Measurements from ENCODE around the gene RXRG.

Gene RXRG

GRCh38 chr1:165381745-165382505 lies 63.0 kb downstream of the RXRG start:
- H3K27ac ChIP-seq (ENCODE audit: low read length) = no peak overlapping the region
- peaks cover 5% of the 10 kb centered on the region for H3K27me3 ChIP-seq (ENCODE audit: control insufficient read depth, insufficient read depth, low read length)
- H3K4me3 ChIP-seq (ENCODE audit: low read length) = no peak overlapping the region
- no peaks in the 10 kb centered on the region for H3K4me1 ChIP-seq (ENCODE audit: control insufficient read depth, low read depth, low read length)
- no peak overlapping the region for H3K9ac ChIP-seq (ENCODE audit: low read length)
- no peaks in the 10 kb centered on the region for H3K9me3 ChIP-seq (ENCODE audit: control insufficient read depth, low read depth, low read length)
- no peaks in the 10 kb centered on the region for H3K36me3 ChIP-seq (ENCODE audit: control insufficient read depth, low read depth, low read length)

- peak overlapping the region; percentile 49 for H3K9ac ChIP-seq (ENCODE audit: low read length)
- no peaks in the 10 kb centered on the region for H3K36me3 ChIP-seq (ENCODE audit: control insufficient read depth, low read depth, low read length)
- peak overlapping the region; percentile 70 for H3K4me3 ChIP-seq (ENCODE audit: low read length)
- no peaks in the 10 kb centered on the region for H3K9me3 ChIP-seq (ENCODE audit: control insufficient read depth, low read depth, low read length)
- peaks cover 6% of the 10 kb centered on the region for H3K4me1 ChIP-seq (ENCODE audit: control insufficient read depth, low read depth, low read length)
- peaks cover 30% of the 10 kb centered on the region for H3K27me3 ChIP-seq (ENCODE audit: control insufficient read depth, insufficient read depth, low read length)
- no peak overlapping the region for H3K27ac ChIP-seq (ENCODE audit: low read length)
These were observed 68.1 kb downstream of the RXRG start for GRCh38 chr1:165376811-165377311.

- peak overlapping the region; percentile 70 for H3K4me3 ChIP-seq (ENCODE audit: low read length)
- peaks cover 30% of the 10 kb centered on the region for H3K27me3 ChIP-seq (ENCODE audit: control insufficient read depth, insufficient read depth, low read length)
- peak overlapping the region; percentile 49 for H3K9ac ChIP-seq (ENCODE audit: low read length)
These were observed 68.7 kb downstream of the RXRG start for GRCh38 chr1:165376041-165376810.

GRCh38 chr1:165375623-165376022 lies 69.3 kb downstream of the RXRG start:
- Histone ChIP-seq H3K9ac (ENCODE audit: low read length) (peak overlapping the region; percentile 49), H3K4me3 (ENCODE audit: low read length) (peak overlapping the region; percentile 70), H3K36me3 (ENCODE audit: control insufficient read depth, low read depth, low read length) (no peaks in the 10 kb centered on the region), H3K9me3 (ENCODE audit: control insufficient read depth, low read depth, low read length) (no peaks in the 10 kb centered on the region), H3K4me1 (ENCODE audit: control insufficient read depth, low read depth, low read length) (peaks cover 6% of the 10 kb centered on the region), H3K27ac (ENCODE audit: low read length) (no peak overlapping the region), H3K27me3 (ENCODE audit: control insufficient read depth, insufficient read depth, low read length) (peaks cover 30% of the 10 kb centered on the region)

More at GRCh38 chr1:165376041-165376810, 68.7 kb downstream of the RXRG start:
- Histone ChIP-seq H3K9me3 (ENCODE audit: control insufficient read depth, low read depth, low read length) (no peaks in the 10 kb centered on the region), H3K36me3 (ENCODE audit: control insufficient read depth, low read depth, low read length) (no peaks in the 10 kb centered on the region), H3K4me1 (ENCODE audit: control insufficient read depth, low read depth, low read length) (peaks cover 6% of the 10 kb centered on the region), H3K27ac (ENCODE audit: low read length) (no peak overlapping the region)

- Histone ChIP-seq H3K4me3 (ENCODE audit: low read length) (no peak overlapping the region), H3K27ac (ENCODE audit: low read length) (no peak overlapping the region), H3K4me1 (ENCODE audit: control insufficient read depth, low read depth, low read length) (peaks cover 6% of the 10 kb centered on the region)
These were observed 73.2 kb downstream of the RXRG start for GRCh38 chr1:165371588-165372225.

GRCh38 chr1:165369255-165369848 lies 75.6 kb downstream of the RXRG start:
- Histone ChIP-seq H3K4me1 (ENCODE audit: control insufficient read depth, low read depth, low read length) (no peaks in the 10 kb centered on the region), H3K4me3 (ENCODE audit: low read length) (no peak overlapping the region), H3K9ac (ENCODE audit: low read length) (no peak overlapping the region), H3K27ac (ENCODE audit: low read length) (no peak overlapping the region), H3K27me3 (ENCODE audit: control insufficient read depth, insufficient read depth, low read length) (peaks cover 4% of the 10 kb centered on the region), H3K36me3 (ENCODE audit: control insufficient read depth, low read depth, low read length) (no peaks in the 10 kb centered on the region), H3K9me3 (ENCODE audit: control insufficient read depth, low read depth, low read length) (no peaks in the 10 kb centered on the region)

More at GRCh38 chr1:165371588-165372225, 73.2 kb downstream of the RXRG start:
- Histone ChIP-seq H3K9me3 (ENCODE audit: control insufficient read depth, low read depth, low read length) (no peaks in the 10 kb centered on the region), H3K27me3 (ENCODE audit: control insufficient read depth, insufficient read depth, low read length) (peaks cover 26% of the 10 kb centered on the region), H3K36me3 (ENCODE audit: control insufficient read depth, low read depth, low read length) (no peaks in the 10 kb centered on the region), H3K9ac (ENCODE audit: low read length) (no peak overlapping the region)

GRCh38 chr1:165367375-165367993 lies 77.4 kb downstream of the RXRG start:
- H3K4me3 ChIP-seq (ENCODE audit: low read length) = no peak overlapping the region
- no peaks in the 10 kb centered on the region for H3K9me3 ChIP-seq (ENCODE audit: control insufficient read depth, low read depth, low read length)
- H3K27me3 ChIP-seq (ENCODE audit: control insufficient read depth, insufficient read depth, low read length) = peaks cover 4% of the 10 kb centered on the region
- H3K36me3 ChIP-seq (ENCODE audit: control insufficient read depth, low read depth, low read length) = no peaks in the 10 kb centered on the region
- no peak overlapping the region for H3K9ac ChIP-seq (ENCODE audit: low read length)
- no peak overlapping the region for H3K27ac ChIP-seq (ENCODE audit: low read length)
- no peaks in the 10 kb centered on the region for H3K4me1 ChIP-seq (ENCODE audit: control insufficient read depth, low read depth, low read length)

GRCh38 chr1:165365341-165365740 lies 79.6 kb downstream of the RXRG start:
- no peak overlapping the region for H3K4me3 ChIP-seq (ENCODE audit: low read length)

GRCh38 chr1:165364568-165365133 lies 80.3 kb downstream of the RXRG start:
- no peaks in the 10 kb centered on the region for H3K36me3 ChIP-seq (ENCODE audit: control insufficient read depth, low read depth, low read length)
- no peaks in the 10 kb centered on the region for H3K4me1 ChIP-seq (ENCODE audit: control insufficient read depth, low read depth, low read length)
- H3K4me3 ChIP-seq (ENCODE audit: low read length) = no peak overlapping the region
- H3K27me3 ChIP-seq (ENCODE audit: control insufficient read depth, insufficient read depth, low read length) = peaks cover 23% of the 10 kb centered on the region
- H3K9me3 ChIP-seq (ENCODE audit: control insufficient read depth, low read depth, low read length) = no peaks in the 10 kb centered on the region
- no peak overlapping the region for H3K27ac ChIP-seq (ENCODE audit: low read length)
- H3K9ac ChIP-seq (ENCODE audit: low read length) = no peak overlapping the region

More at GRCh38 chr1:165365341-165365740, 79.6 kb downstream of the RXRG start:
- H3K27me3 ChIP-seq (ENCODE audit: control insufficient read depth, insufficient read depth, low read length) = peaks cover 17% of the 10 kb centered on the region
- no peaks in the 10 kb centered on the region for H3K9me3 ChIP-seq (ENCODE audit: control insufficient read depth, low read depth, low read length)
- no peaks in the 10 kb centered on the region for H3K36me3 ChIP-seq (ENCODE audit: control insufficient read depth, low read depth, low read length)
- H3K4me1 ChIP-seq (ENCODE audit: control insufficient read depth, low read depth, low read length) = no peaks in the 10 kb centered on the region
- H3K27ac ChIP-seq (ENCODE audit: low read length) = no peak overlapping the region
- H3K9ac ChIP-seq (ENCODE audit: low read length) = no peak overlapping the region

- H3K27me3 ChIP-seq (ENCODE audit: control insufficient read depth, insufficient read depth, low read length) = peaks cover 97% of the 10 kb centered on the region
- H3K4me1 ChIP-seq (ENCODE audit: control insufficient read depth, low read depth, low read length) = peaks cover 22% of the 10 kb centered on the region
- H3K9me3 ChIP-seq (ENCODE audit: control insufficient read depth, low read depth, low read length) = no peaks in the 10 kb centered on the region
- no peaks in the 10 kb centered on the region for H3K36me3 ChIP-seq (ENCODE audit: control insufficient read depth, low read depth, low read length)
- H3K4me3 ChIP-seq (ENCODE audit: low read length) = peak overlapping the region; percentile 58
- H3K9ac ChIP-seq (ENCODE audit: low read length) = no peak overlapping the region
- H3K27ac ChIP-seq (ENCODE audit: low read length) = no peak overlapping the region
These were observed 88.0 kb downstream of the RXRG start for GRCh38 chr1:165356876-165357275.
